CD4-positive, alpha-beta T cell (primary cell): Measurements from ENCODE around the gene FAM120B. TPM values are rescaled to one million over a fixed set of nuclear protein-coding genes. Genes with fewer than 3 reads are reported as not detected.
A peak's percentile ranks its signal among the peaks of the same experiment; 100 is the strongest.

Experiments used
- ATAC-seq: fragments of 200-7000 bp; cut with Tn5 transposase; one replicate; pipeline ENCODE4 v1.10.0; 2022; ENCODE audit warnings: mild to moderate bottlenecking; ENCODE audit not compliant: poor library complexity
- CTCF ChIA-PET: fragments of 350-600 bp; sonication (Branson Sonifier 250); formaldehyde crosslinking; loops from one replicate; lab custom pipeline; 2021; ENCODE audit warnings: antibody characterized with exemption, inconsistent platforms; lab: Charles Lee
- POLR2A ChIA-PET: fragments of 350-600 bp; sonication (Branson Sonifier 250); formaldehyde crosslinking; loops from one replicate; lab custom pipeline; 2021; ENCODE audit warnings: antibody characterized with exemption, inconsistent platforms; lab: Charles Lee
- DNase-seq, 14 experiments: peaks; one replicate each; pipeline ENCODE4 v3.0.0-alpha.2; 2013 to 2020; ENCODE audit warnings: mixed read lengths in 2 of 14
- H3K27ac ChIP-seq, 2 donors: one replicate each; pipeline versions ENCODE4 v1.5.1 to v1.7.0; 2013; ENCODE audit warnings: low read length in 2 of 2, low read depth in 1 of 2, mild to moderate bottlenecking in 1 of 2
- H3K27me3 ChIP-seq, 2 experiments: 1 replicate in 1 of 2; 2 replicates in 1 of 2; pipeline versions ENCODE4 v1.6.1 to v1.7.0; 2013; ENCODE audit warnings: low read length in 2 of 2, control low read depth in 1 of 2, mild to moderate bottlenecking in 1 of 2, moderate library complexity in 1 of 2; ENCODE audit not compliant: insufficient read depth in 2 of 2, control insufficient read depth in 1 of 2
- H3K36me3 ChIP-seq: one replicate; pipeline ENCODE4 v1.6.1; 2013; ENCODE audit warnings: low read length, control low read depth; ENCODE audit not compliant: insufficient read depth
- H3K4me1 ChIP-seq: one replicate; pipeline ENCODE4 v1.6.1; 2013; ENCODE audit warnings: low read length, control low read depth; ENCODE audit not compliant: insufficient read depth
- H3K4me3 ChIP-seq: one replicate; pipeline ENCODE4 v1.5.1; 2013; ENCODE audit warnings: mild to moderate bottlenecking, low read length, moderate library complexity
- H3K9me3 ChIP-seq, 2 experiments: 1 replicate in 1 of 2; 2 replicates in 1 of 2; pipeline versions ENCODE4 v1.6.1 to v1.7.0; 2013; ENCODE audit warnings: low read length in 2 of 2, mild to moderate bottlenecking in 2 of 2, control low read depth in 1 of 2, moderate library complexity in 1 of 2; ENCODE audit not compliant: control insufficient read depth in 1 of 2, insufficient read depth in 1 of 2
- H3K27ac Mint-ChIP-seq: one replicate; pipeline ENCODE4 v1.8.0; 2020; ENCODE audit warnings: mixed read lengths
- H3K27me3 Mint-ChIP-seq: one replicate; pipeline ENCODE4 v1.8.0; 2021; ENCODE audit warnings: mixed read lengths
- H3K36me3 Mint-ChIP-seq: one replicate; pipeline ENCODE4 v1.8.0; 2021; ENCODE audit warnings: low read depth, mixed read lengths
- H3K4me1 Mint-ChIP-seq: one replicate; pipeline ENCODE4 v1.8.0; 2021; ENCODE audit warnings: low read depth, mixed read lengths
- H3K4me3 Mint-ChIP-seq: one replicate; pipeline ENCODE4 v1.8.0; 2020; ENCODE audit warnings: mild to moderate bottlenecking, mixed read lengths
- H3K9me3 Mint-ChIP-seq: one replicate; pipeline ENCODE4 v1.8.0; 2020; ENCODE audit warnings: mixed read lengths
- intact Hi-C, 2 experiments: fragments of 100-400 bp; cut with DNase I in 1 of 2; cut with micrococcal nuclease in 1 of 2; formaldehyde crosslinking; loops; one replicate each; pipeline versions ENCODE4 v1.15.1 to v1.9.0; 2023 to 2025; cut with DNase I, micrococcal nuclease
- total RNA-seq, 174 experiments: library from RNA in 2 of 174; stranded (reverse) in 2 of 174; gene quantifications; one replicate each; pipeline ENCODE4 v1.2.3 and lab custom pipeline; 2021 to 2026
- TF ChIP-seq, protein P1 (sequence below): fragments of 200-600 bp; IDR thresholded peaks from one replicate; pipeline ENCODE4 v1.8.0; 2022; ENCODE audit warnings: antibody characterized with exemption, mild to moderate bottlenecking

FAM120B gene
- total RNA-seq, 2 experiments from 2014 or later: 24.1 to 26.7 TPM

DNA sequence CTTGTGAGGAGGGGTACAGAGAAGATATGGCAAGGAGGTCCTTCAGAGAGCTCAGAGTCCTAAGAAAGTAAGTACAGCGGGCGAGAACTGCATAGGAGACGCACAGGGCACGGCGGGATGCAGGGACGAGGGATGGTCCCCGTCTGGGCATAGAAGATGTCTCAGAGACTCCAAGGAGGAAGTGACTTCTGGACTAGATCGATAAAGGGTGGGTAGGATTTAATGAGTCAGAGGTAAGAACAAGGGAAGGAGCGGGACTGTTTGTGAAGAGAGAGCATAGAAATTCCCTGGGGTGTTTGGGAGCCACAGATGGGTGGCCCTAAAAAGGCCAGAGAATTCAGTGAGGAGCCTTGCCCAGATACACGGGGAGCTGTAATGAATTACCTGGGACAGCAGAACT is 69.1 kb downstream of the FAM120B start:
- ChIA-PET CTCF (no interaction called here), POLR2A (no interaction called here)
- peaks cover 32% of the 10 kb centered on the region for H3K4me1 Mint-ChIP-seq
- ATAC-seq (no peak), DNase-seq (no peak)
- peak overlapping the region; percentile 7 for H3K27ac Mint-ChIP-seq
- Histone ChIP-seq H3K9me3 (no peaks in the 10 kb centered on the region), H3K36me3 (peaks cover 12% of the 10 kb centered on the region), H3K27me3 (no peaks in the 10 kb centered on the region), H3K4me3 (no peak overlapping the region), H3K4me1 (peaks cover 15% of the 10 kb centered on the region), H3K27ac (no peak overlapping the region)
- H3K9me3 Mint-ChIP-seq: no peaks in the 10 kb centered on the region
- H3K4me3 Mint-ChIP-seq: no peak overlapping the region
- intact Hi-C loops: no loop called here
- no peaks in the 10 kb centered on the region for H3K27me3 Mint-ChIP-seq
- peaks cover 48% of the 10 kb centered on the region for H3K36me3 Mint-ChIP-seq
- TF ChIP-seq, protein P1, sequence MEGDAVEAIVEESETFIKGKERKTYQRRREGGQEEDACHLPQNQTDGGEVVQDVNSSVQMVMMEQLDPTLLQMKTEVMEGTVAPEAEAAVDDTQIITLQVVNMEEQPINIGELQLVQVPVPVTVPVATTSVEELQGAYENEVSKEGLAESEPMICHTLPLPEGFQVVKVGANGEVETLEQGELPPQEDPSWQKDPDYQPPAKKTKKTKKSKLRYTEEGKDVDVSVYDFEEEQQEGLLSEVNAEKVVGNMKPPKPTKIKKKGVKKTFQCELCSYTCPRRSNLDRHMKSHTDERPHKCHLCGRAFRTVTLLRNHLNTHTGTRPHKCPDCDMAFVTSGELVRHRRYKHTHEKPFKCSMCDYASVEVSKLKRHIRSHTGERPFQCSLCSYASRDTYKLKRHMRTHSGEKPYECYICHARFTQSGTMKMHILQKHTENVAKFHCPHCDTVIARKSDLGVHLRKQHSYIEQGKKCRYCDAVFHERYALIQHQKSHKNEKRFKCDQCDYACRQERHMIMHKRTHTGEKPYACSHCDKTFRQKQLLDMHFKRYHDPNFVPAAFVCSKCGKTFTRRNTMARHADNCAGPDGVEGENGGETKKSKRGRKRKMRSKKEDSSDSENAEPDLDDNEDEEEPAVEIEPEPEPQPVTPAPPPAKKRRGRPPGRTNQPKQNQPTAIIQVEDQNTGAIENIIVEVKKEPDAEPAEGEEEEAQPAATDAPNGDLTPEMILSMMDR: no peak

DNA sequence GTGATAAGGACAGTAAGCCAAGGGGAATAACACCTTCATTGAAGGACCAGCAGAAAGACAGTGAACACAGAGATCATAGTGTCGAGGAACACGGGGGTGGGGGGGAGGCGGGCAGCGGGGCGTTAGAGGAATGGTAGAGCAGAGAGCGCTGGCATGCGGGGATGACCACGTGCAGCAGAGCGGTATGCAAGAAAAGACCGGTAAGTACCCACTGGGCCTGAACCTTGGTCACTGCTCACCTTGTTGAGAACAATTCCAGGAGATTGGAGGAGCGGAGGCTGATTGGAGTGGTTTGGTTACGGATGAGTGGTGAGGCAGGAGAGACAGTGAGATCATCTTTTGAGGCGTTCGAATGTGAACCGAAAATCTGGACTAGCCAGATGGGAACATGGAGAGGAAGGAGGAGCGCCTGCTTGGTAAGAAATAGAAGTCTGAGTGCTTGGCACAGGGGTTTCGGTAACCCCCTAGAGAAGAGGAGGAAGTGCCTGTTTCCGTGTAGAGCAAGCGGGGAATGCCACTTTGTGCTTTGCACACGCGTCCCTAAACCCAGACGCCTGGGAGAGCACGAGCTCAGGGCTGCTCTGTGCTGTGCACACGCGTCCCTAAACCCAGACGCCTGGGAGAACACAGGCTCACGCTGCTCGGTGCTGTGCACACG is 70.0 kb downstream of the FAM120B start:
- TF ChIP-seq, protein P1: no peak
- intact Hi-C loops: no loop called here
- Histone ChIP-seq H3K9me3 (no peaks in the 10 kb centered on the region), H3K36me3 (peaks cover 12% of the 10 kb centered on the region), H3K4me1 (peaks cover 15% of the 10 kb centered on the region), H3K27ac (no peak overlapping the region), H3K27me3 (no peaks in the 10 kb centered on the region), H3K4me3 (no peak overlapping the region)
- DNase-seq (peak in 1 of 14 experiments; percentile 8), ATAC-seq (no peak)
- Mint-ChIP-seq H3K9me3 (no peaks in the 10 kb centered on the region), H3K27ac (peak overlapping the region; percentile 7), H3K27me3 (no peaks in the 10 kb centered on the region), H3K4me3 (no peak overlapping the region), H3K4me1 (peaks cover 32% of the 10 kb centered on the region), H3K36me3 (peaks cover 39% of the 10 kb centered on the region)
- ChIA-PET CTCF (no interaction called here), POLR2A (no interaction called here)

DNA sequence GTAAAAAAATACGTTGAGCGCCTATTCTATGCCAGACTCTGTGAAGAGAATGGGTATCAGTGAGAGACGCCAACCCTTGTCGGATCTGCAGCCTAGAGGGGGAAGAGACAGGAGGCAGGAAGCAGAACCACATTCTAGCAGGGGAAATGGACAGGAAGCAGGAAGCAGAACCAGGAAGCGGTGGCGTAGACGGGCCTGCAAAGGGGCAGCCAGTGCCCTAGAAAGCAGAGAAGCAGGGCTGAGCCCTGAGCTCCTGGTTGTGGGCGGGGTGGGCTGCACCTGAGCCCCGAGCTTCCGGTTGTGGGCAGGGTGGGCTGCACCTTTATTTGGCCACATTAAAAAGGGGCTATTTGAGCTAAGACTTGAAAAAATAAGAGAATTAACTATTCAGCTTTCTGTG is 71.9 kb downstream of the FAM120B start:
- no peak overlapping the region for H3K27ac ChIP-seq
- ATAC-seq: peak; percentile 62

More for the DNA sequence above, 71.9 kb downstream of the FAM120B start:
- Mint-ChIP-seq H3K27ac (peak overlapping the region; percentile 61), H3K27me3 (no peaks in the 10 kb centered on the region), H3K36me3 (peaks cover 40% of the 10 kb centered on the region), H3K4me3 (peak overlapping the region; percentile 5), H3K9me3 (no peaks in the 10 kb centered on the region), H3K4me1 (peaks cover 32% of the 10 kb centered on the region)
- TF ChIP-seq, protein P1: no peak
- Histone ChIP-seq H3K4me1 (peaks cover 15% of the 10 kb centered on the region), H3K27me3 (no peaks in the 10 kb centered on the region), H3K4me3 (no peak overlapping the region), H3K9me3 (no peaks in the 10 kb centered on the region), H3K36me3 (peaks cover 12% of the 10 kb centered on the region)
- peak in 5 of 14 experiments; percentile 4 to 49 (median 31) for DNase-seq
- ChIA-PET CTCF (no interaction called here), POLR2A (no interaction called here)
- intact Hi-C loops: no loop called here
